WERI-Rb-1 (cell line): ENCODE data around the gene LHFPL6.

Source experiments
- DNase-seq: peaks from one replicate; pipeline ENCODE4 v3.0.0-alpha.2; 2020
- H3K27ac ChIP-seq: fragments of 250-450 bp; sonication (Bioruptor Pico); 2 replicates; pipeline ENCODE4 v1.5.1; 2020; ENCODE audit warnings: mild to moderate bottlenecking, moderate library complexity
- H3K27me3 ChIP-seq: fragments of 250-450 bp; sonication (Bioruptor Pico); 2 replicates; pipeline ENCODE4 v1.5.1; 2021; ENCODE audit warnings: mild to moderate bottlenecking, low read depth, moderate library complexity; ENCODE audit not compliant: insufficient read depth, severe bottlenecking
- H3K36me3 ChIP-seq: fragments of 250-450 bp; sonication (Bioruptor Pico); 2 replicates; pipeline ENCODE4 v1.5.1; 2020; ENCODE audit warnings: mild to moderate bottlenecking, moderate library complexity
- H3K4me3 ChIP-seq: 2 replicates; pipeline ENCODE4 v1.5.1; 2011; ENCODE audit warnings: low read depth, mild to moderate bottlenecking, control low read depth, low read length
- H3K9me3 ChIP-seq: fragments of 250-450 bp; sonication (Bioruptor Pico); 2 replicates; pipeline ENCODE4 v1.5.1; 2021; ENCODE audit warnings: mild to moderate bottlenecking, moderate library complexity; ENCODE audit not compliant: severe bottlenecking
- CTCF ChIP-seq: IDR thresholded peaks from 2 replicates; pipeline ENCODE4 v1.5.1; 2011; ENCODE audit warnings: low read depth, mild to moderate bottlenecking, control low read depth, inconsistent platforms, low read length

Gene LHFPL6

GRCh38 chr13:39631307-39631706, 28.3 kb upstream of the LHFPL6 start:
- Histone ChIP-seq H3K36me3 (no peaks in the 10 kb centered on the region), H3K9me3 (no peaks in the 10 kb centered on the region), H3K4me3 (no peak overlapping the region), H3K27me3 (no peaks in the 10 kb centered on the region), H3K27ac (no peak overlapping the region)
- no peak for TF ChIP-seq CTCF
- no peak for DNase-seq

- Histone ChIP-seq H3K27me3 (no peaks in the 10 kb centered on the region), H3K27ac (no peak overlapping the region), H3K36me3 (no peaks in the 10 kb centered on the region), H3K4me3 (no peak overlapping the region), H3K9me3 (no peaks in the 10 kb centered on the region)
- no peak for TF ChIP-seq CTCF
- no peak for DNase-seq
Observed at GRCh38 chr13:39623466-39623865, 20.5 kb upstream of the LHFPL6 start.

GRCh38 chr13:39618561-39618960, 15.6 kb upstream of the LHFPL6 start:
- no peak overlapping the region for H3K27ac ChIP-seq
- H3K9me3 ChIP-seq = no peaks in the 10 kb centered on the region
- DNase-seq = no peak
- TF ChIP-seq CTCF = no peak
- no peaks in the 10 kb centered on the region for H3K36me3 ChIP-seq
- H3K27me3 ChIP-seq = no peaks in the 10 kb centered on the region
- H3K4me3 ChIP-seq = no peak overlapping the region

- DNase-seq = peak; percentile 38
- Histone ChIP-seq H3K4me3 (no peak overlapping the region), H3K27me3 (no peaks in the 10 kb centered on the region), H3K9me3 (no peaks in the 10 kb centered on the region), H3K27ac (no peak overlapping the region), H3K36me3 (no peaks in the 10 kb centered on the region)
- peak; percentile 68 for TF ChIP-seq CTCF
Observed at GRCh38 chr13:39616087-39616694, 13.2 kb upstream of the LHFPL6 start.

GRCh38 chr13:39612023-39612637, 9.1 kb upstream of the LHFPL6 start:
- H3K9me3 ChIP-seq = no peaks in the 10 kb centered on the region
- no peak overlapping the region for H3K27ac ChIP-seq
- peak; percentile 29 for TF ChIP-seq CTCF
- no peak overlapping the region for H3K4me3 ChIP-seq
- H3K27me3 ChIP-seq = no peaks in the 10 kb centered on the region
- peak; percentile 46 for DNase-seq
- H3K36me3 ChIP-seq = no peaks in the 10 kb centered on the region

GRCh38 chr13:39607876-39608275, 4.9 kb upstream of the LHFPL6 start:
- H3K27ac ChIP-seq = no peak overlapping the region
- H3K9me3 ChIP-seq = no peaks in the 10 kb centered on the region
- no peak for DNase-seq
- TF ChIP-seq CTCF = no peak
- H3K4me3 ChIP-seq = no peak overlapping the region
- no peaks in the 10 kb centered on the region for H3K36me3 ChIP-seq
- H3K27me3 ChIP-seq = no peaks in the 10 kb centered on the region
